MCF 10A (cell line): ENCODE results near the gene SPOCK2. TPM values are rescaled to one million over a fixed set of nuclear protein-coding genes. Genes with fewer than 3 reads are reported as not detected.

ENCODE experiments used
- BruUV-seq: library from RNA; stranded (reverse); fragments of 400-500 nt; replicated peaks from 2 replicates; lab custom pipeline; 2021; lab: Mats Ljungman, UMichigan
- CTCF ChIA-PET: fragments of 300-600 bp; sonication (Branson Sonifier 250); formaldehyde crosslinking; extraction: SDS; loops from one replicate; lab custom pipeline; 2021; ENCODE audit warnings: antibody characterized with exemption, inconsistent platforms; lab: Yijun Ruan, JAX
- POLR2A ChIA-PET: fragments of 300-600, 350-650 bp; sonication (Branson Sonifier 250); formaldehyde crosslinking; extraction: SDS; loops from one replicate; lab custom pipeline; 2020; ENCODE audit warnings: antibody characterized with exemption, inconsistent platforms; lab: Yijun Ruan, JAX
- DNase-seq: peaks from one replicate; pipeline ENCODE4 v3.0.0-alpha.2; 2018; ENCODE audit not compliant: unreplicated experiment
- H3K27ac Mint-ChIP-seq: one replicate; pipeline ENCODE4 v1.8.0; 2022; ENCODE audit warnings: mild to moderate bottlenecking, low read depth, mixed read lengths; ENCODE audit not compliant: unreplicated experiment
- H3K27me3 Mint-ChIP-seq: one replicate; pipeline ENCODE4 v1.8.0; 2022; ENCODE audit warnings: mixed read lengths; ENCODE audit not compliant: insufficient read depth, unreplicated experiment
- H3K36me3 Mint-ChIP-seq: one replicate; pipeline ENCODE4 v1.8.0; 2022; ENCODE audit warnings: mild to moderate bottlenecking, moderate library complexity, mixed read lengths; ENCODE audit not compliant: insufficient read depth, unreplicated experiment
- H3K4me1 Mint-ChIP-seq: one replicate; pipeline ENCODE4 v1.8.0; 2022; ENCODE audit warnings: mixed read lengths; ENCODE audit not compliant: insufficient read depth, unreplicated experiment
- H3K4me3 Mint-ChIP-seq: one replicate; pipeline ENCODE4 v1.8.0; 2022; ENCODE audit warnings: mild to moderate bottlenecking, moderate library complexity, mixed read lengths; ENCODE audit not compliant: unreplicated experiment
- H3K9me3 Mint-ChIP-seq: one replicate; pipeline ENCODE4 v1.8.0; 2022; ENCODE audit warnings: mixed read lengths; ENCODE audit not compliant: unreplicated experiment
- intact Hi-C: fragments of 100-400 bp; cut with micrococcal nuclease; formaldehyde crosslinking; loops from 2 replicates; pipeline ENCODE4 v1.14.1; 2022
- total RNA-seq: library from RNA; stranded (reverse); gene quantifications from 2 replicates; pipeline ENCODE4 v1.2.3, GENCODE V29; 2022
- TF ChIP-seq, protein P1 (sequence below): fragments of 200-600 bp; IDR thresholded peaks from one replicate; pipeline ENCODE4 v1.8.0; 2022; ENCODE audit warnings: antibody characterized with exemption, mild to moderate bottlenecking; ENCODE audit not compliant: unreplicated experiment

The SPOCK2 gene
- total RNA-seq, 1 experiment from 2014 or later: 1.2 TPM

DNA sequence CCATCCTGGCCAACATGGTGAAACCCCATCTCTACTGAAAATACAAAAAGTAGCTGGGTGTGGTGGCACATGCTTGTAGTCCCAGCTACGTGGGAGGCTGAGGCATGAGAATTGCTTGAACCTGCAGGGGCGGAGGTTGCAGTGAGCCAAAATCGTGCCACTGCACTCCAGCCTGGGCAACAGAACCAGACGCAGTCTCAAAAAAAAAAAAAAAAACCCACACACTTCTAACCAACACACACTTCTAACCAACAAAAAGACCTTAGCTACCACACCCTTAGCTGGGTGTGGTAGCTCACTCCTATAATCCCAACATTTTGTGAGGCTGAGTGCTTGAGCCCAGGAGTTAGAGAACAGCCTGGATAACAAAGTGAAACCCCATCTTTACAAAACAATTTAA lies 33.9 kb upstream of the SPOCK2 start:
- TF ChIP-seq, protein P1, sequence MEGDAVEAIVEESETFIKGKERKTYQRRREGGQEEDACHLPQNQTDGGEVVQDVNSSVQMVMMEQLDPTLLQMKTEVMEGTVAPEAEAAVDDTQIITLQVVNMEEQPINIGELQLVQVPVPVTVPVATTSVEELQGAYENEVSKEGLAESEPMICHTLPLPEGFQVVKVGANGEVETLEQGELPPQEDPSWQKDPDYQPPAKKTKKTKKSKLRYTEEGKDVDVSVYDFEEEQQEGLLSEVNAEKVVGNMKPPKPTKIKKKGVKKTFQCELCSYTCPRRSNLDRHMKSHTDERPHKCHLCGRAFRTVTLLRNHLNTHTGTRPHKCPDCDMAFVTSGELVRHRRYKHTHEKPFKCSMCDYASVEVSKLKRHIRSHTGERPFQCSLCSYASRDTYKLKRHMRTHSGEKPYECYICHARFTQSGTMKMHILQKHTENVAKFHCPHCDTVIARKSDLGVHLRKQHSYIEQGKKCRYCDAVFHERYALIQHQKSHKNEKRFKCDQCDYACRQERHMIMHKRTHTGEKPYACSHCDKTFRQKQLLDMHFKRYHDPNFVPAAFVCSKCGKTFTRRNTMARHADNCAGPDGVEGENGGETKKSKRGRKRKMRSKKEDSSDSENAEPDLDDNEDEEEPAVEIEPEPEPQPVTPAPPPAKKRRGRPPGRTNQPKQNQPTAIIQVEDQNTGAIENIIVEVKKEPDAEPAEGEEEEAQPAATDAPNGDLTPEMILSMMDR: no peak
- no TSS peak for BruUV-seq
- peaks cover 4% of the 10 kb centered on the region for H3K36me3 Mint-ChIP-seq
- H3K27me3 Mint-ChIP-seq: no peaks in the 10 kb centered on the region
- ChIA-PET CTCF (interaction anchor here (0.7 to 1.1 kb wide), 2 partner anchors 100 to 189 kb away, joined by 3 read pairs; no protein-coding TSS in a partner anchor), POLR2A (no interaction called here)
- intact Hi-C loops: no loop called here
- no peak for DNase-seq
- no peak overlapping the region for H3K4me3 Mint-ChIP-seq
- H3K27ac Mint-ChIP-seq: no peak overlapping the region
- H3K4me1 Mint-ChIP-seq: no peaks in the 10 kb centered on the region
- H3K9me3 Mint-ChIP-seq: no peaks in the 10 kb centered on the region

DNA sequence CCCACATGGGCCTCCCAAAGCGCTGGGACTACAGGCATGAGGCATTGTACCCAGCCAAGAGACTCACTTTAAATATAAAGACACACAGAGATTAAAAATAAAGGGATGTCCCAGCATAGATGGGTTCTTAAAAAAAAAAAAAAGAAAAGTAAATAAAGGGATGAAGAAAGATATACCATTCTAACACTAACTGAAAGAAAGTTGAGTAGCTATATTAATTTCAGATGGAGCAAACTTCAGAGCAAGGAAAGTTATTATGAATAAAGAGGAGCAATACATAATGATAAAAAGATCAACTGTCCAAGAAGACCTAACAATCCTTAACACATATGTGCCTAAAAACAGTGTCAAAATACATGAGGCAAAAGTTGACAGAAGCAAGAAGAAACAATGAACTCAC lies 33.0 kb upstream of the SPOCK2 start:
- Mint-ChIP-seq H3K4me1 (no peaks in the 10 kb centered on the region), H3K9me3 (peaks cover 4% of the 10 kb centered on the region), H3K4me3 (no peak overlapping the region), H3K36me3 (peaks cover 12% of the 10 kb centered on the region), H3K27me3 (no peaks in the 10 kb centered on the region), H3K27ac (no peak overlapping the region)
- DNase-seq: no peak
- ChIA-PET POLR2A (no interaction called here), CTCF (no interaction called here)
- TF ChIP-seq, protein P1: no peak
- BruUV-seq: no TSS peak
- intact Hi-C loops: no loop called here

DNA sequence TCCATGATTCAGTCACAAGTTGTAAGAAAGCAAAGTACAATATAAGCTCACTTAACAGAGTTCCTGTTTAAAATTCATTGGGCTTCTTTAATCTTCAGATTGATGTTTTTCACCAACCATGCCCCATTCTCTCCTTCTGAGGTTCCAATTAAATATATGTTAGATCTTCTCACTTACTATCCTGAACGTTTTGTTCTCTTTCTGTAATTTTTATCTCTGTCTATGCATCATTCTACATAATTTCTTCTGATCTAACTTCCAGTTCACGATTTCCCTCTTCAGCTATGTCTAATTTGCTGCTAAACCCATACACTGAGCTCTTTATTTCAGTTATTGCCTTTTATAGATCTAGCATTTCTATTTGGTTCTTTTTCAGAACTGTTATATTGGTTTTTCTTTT lies 28.0 kb upstream of the SPOCK2 start:
- H3K4me3 Mint-ChIP-seq: no peak overlapping the region
- no peaks in the 10 kb centered on the region for H3K4me1 Mint-ChIP-seq
- intact Hi-C loops: no loop called here
- no peak for DNase-seq
- CTCF ChIA-PET: interaction anchor here (0.8 to 2.0 kb wide), 2 partner anchors 73 to 221 kb away, joined by 3 to 6 read pairs; no protein-coding TSS in a partner anchor
- H3K9me3 Mint-ChIP-seq: peaks cover 7% of the 10 kb centered on the region
- no peak overlapping the region for H3K27ac Mint-ChIP-seq
- H3K27me3 Mint-ChIP-seq: no peaks in the 10 kb centered on the region
- peaks cover 10% of the 10 kb centered on the region for H3K36me3 Mint-ChIP-seq
- TF ChIP-seq, protein P1: no peak
- POLR2A ChIA-PET: interaction anchor here (1.1 kb wide), 1 partner anchor 9 kb away, joined by 4 read pairs; no protein-coding TSS in a partner anchor
- no TSS peak for BruUV-seq

DNA sequence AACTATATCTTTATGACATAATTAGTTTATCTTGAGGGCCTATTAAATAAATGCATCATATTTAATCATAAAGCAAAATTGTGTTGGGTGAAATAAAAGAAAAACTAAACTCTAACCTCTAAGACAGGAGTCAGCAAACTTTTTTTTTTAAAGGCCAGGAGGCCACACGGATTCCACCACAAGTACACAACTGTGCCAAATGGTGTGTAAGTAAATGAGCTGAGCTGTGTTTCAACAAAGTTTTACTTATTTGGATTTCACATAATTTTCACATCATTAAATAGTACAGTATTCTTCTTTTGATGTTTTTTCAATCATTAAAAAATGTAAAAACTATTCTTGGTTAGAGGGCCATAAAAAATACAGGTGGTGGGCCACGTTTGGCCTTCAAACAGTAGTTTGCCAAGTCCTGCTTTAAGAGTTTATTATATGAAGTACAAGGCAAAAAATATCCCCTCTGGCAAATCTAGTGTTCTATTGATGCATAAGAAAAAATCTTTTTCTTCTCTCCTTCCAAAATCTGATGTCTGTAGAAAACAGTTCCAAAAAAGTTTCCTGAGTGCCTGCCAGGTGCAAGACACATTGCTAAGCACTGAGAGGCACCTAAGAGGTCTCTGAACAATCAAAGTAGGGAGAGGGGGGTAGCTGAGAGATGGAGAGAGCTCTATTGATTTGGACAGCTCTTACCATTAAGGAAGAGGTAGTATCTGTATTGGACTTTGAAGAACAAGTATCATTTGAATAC lies 26.5 kb upstream of the SPOCK2 start:
- H3K27me3 Mint-ChIP-seq: no peaks in the 10 kb centered on the region
- no peak overlapping the region for H3K4me3 Mint-ChIP-seq
- peaks cover 10% of the 10 kb centered on the region for H3K36me3 Mint-ChIP-seq
- no TSS peak for BruUV-seq
- ChIA-PET CTCF (interaction anchor here (0.6 kb wide), 1 partner anchor 25 kb away, joined by 3 read pairs; no protein-coding TSS in a partner anchor), POLR2A (interaction anchor here (0.9 kb wide), 1 partner anchor 629 kb away, joined by 3 read pairs; no protein-coding TSS in a partner anchor)
- TF ChIP-seq, protein P1: no peak
- no peaks in the 10 kb centered on the region for H3K4me1 Mint-ChIP-seq
- DNase-seq: no peak
- H3K9me3 Mint-ChIP-seq: peaks cover 7% of the 10 kb centered on the region
- intact Hi-C loops: no loop called here
- no peak overlapping the region for H3K27ac Mint-ChIP-seq
